NCI-H2171 (cell line): Measurements from ENCODE around the gene EEF2.

Source experiments
- DNase-seq: peaks from one replicate; lab custom pipeline; 2025; lab: John Stamatoyannopoulos, UW

Gene EEF2

DNA sequence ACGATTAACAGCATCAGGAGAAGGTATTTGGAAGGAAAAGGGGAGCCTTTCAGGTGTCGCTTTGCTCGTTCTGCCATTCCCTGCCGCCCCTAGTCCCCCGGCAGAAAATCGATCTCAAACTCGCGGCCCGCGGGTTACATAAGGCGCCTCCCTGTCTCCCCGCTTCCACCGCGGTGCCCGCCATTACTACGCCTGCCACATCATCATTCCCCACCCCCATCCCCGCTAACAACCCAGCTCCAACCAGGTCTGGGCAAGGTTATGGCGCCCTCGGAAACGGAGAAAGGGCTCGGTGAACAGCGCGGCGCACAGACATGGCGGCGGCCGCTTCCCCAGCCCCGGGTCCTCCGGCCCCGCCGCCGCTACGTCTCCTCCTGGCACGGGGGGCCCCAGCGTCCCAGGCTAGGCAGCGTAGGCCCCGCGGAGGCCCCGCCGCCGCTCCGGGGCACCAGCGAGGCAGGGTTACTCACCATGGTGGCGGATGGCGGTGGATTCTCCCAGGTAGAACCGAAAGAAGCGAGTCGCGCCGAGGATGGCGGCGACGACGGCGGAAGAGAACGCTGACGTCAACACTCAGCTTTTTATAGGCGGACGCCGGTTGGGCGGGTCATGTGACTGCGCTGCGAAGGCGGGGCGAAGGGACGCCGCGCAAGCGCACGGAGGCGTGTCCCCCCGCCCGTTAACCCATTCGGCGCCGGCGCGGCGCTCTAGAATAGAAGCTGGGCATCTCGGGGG lies at the start of gene EEF2:
EEF2 (minus strand) TSS at position 556 of the 735 bp plus-strand sequence; CDS start at position 473, 83 bp downstream.
- DNase-seq = peak; percentile 94

GRCh38 chr19:4034048-4035017 lies 49.1 kb upstream of the EEF2 start:
- no peak for DNase-seq

- DNase-seq = no peak
Measured at GRCh38 chr19:4033028-4033956, 48.0 kb upstream of the EEF2 start.

DNA sequence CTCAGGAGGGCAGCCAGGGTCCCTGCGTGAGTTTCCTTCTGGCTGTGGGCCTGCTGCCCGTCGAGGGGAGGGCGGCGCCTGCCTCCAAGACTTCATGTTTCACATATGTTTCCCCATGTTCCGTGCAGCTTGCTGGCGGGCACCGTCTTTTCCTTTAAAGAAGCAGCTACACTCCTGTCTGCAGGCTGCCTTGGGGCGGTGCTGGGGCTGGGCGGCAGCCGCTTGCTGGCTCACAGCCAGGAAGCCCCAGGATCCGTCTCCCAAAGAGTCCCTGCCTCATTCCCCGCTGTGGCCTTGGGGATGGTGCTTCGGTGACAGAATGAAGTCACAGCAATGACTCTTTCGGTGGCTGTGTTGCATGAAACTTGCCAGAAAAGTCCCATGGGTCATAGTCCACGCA lies 47.2 kb upstream of the EEF2 start:
- no peak for DNase-seq

GRCh38 chr19:4031420-4031819 lies 46.2 kb upstream of the EEF2 start:
- no peak for DNase-seq

- DNase-seq = no peak
Measured at GRCh38 chr19:4030981-4031380, 45.7 kb upstream of the EEF2 start.

DNA sequence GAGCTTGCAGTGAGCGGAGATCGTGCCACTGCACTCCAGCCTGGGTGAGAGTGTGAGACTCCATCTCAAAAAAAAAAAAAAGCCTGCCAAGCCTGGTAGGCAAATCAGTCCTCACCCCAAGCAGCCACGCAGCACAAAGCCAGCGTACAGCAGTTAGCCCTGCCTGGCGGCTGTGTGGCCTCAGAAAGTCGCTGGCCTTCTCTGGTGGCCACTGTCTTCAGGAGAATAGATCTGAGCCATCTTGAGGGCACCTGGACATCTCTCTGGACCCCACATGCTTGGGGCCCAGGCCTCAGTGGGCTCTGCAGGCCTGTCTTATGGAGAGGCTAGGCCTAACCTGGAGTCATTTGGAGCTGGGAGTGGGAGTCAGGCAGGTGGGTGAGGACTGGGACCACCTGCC lies 45.3 kb upstream of the EEF2 start:
- no peak for DNase-seq

DNA sequence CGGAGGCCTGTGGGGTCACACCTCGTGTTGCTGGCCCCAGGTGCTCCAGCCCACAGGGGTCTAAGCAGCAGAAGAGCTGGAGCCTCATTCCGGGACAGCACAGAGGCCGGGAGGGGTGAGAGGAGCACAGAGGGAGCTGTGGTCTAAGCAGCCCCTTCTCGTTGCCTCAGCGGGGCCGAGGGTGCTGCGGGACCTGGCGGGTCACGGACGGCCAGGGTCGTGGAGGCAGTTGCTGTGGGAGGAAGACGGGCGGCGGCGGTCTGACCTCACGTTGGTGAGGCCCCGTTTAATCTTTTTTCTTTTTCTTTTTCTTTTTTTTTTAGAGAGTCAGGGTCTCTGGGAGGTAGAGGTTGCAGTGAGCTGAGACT lies 44.0 kb upstream of the EEF2 start:
- DNase-seq = no peak

DNA sequence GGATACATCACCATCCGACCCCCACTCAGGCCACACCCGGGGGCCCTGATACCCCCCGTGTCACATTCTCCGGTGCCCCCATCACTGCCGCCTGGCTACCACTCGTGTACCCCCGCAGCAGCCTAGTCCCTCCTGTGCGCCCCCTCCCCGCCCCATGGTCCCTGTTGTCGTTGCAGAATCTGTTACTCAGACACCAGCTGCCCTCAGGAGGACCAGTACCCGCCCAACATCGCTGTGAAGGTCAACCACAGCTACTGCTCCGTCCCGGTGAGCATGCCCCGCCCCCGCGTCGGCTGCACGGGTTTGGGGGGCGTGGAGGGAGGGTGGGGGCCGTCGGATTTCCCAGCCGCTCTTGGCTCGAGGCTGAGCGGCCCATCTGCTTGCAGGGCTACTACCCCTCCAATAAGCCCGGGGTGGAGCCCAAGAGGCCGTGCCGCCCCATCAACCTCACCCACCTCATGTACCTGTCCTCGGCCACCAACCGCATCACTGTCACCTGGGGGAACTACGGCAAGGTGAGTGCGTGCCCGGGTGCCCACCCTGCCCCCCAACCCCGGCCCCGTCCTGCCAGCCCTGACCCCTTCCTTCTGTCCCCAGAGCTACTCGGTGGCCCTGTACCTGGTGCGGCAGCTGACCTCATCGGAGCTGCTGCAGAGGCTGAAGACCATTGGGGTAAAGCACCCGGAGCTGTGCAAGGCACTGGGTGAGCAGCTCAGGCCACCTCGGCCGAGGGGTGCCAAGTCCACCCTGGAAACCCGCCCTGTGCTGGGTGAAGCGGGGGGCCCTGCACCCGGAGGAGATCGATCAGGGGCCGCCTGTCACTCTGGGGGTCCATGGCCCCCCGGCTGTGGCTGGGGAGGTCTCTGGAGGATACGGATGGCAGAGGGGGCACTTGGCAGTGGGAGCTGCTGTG lies 43.3 kb upstream of the EEF2 start:
- DNase-seq = no peak

GRCh38 chr19:4027146-4027545 lies 41.9 kb upstream of the EEF2 start:
- DNase-seq = no peak

- no peak for DNase-seq
Measured at GRCh38 chr19:4025317-4025716, 40.1 kb upstream of the EEF2 start.

DNA sequence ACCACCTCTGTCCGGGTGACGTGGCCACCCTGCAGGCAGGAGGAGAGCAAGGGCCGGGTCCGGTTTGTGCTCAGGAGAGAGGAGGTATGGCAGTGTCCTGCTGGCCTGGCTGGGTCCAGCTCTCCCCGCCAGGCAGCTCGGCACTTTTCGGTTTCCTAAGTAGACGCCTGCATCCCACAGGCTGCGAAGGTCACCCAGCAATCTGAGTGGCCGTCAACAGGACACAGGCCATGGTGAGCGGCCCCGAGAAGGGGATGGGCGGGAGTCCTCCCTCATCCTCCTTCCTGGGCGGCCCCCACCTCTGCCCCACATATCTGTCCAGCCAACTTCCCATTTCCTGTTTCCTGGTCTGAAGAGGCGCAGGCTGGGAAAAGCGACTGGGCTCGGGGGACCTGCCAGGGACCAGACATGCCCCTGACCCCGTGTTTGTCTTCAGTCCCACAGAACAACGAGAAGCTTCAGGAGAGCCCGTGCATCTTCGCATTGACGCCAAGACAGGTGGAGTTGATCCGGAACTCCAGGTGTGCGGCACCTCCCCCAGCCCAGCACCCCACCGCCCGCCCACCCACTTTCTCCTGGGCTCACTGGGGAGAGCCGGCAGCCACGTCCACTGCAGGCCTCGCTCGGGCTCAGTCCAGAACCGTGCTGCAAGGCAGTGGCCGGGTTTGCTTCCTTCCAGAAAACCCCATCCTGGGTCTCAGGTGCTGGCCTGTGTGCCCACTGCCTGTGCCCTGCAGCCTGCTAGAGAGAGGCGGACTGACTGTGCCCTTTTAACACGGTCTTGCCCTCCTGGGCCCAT lies 38.5 kb upstream of the EEF2 start:
- no peak for DNase-seq

DNA sequence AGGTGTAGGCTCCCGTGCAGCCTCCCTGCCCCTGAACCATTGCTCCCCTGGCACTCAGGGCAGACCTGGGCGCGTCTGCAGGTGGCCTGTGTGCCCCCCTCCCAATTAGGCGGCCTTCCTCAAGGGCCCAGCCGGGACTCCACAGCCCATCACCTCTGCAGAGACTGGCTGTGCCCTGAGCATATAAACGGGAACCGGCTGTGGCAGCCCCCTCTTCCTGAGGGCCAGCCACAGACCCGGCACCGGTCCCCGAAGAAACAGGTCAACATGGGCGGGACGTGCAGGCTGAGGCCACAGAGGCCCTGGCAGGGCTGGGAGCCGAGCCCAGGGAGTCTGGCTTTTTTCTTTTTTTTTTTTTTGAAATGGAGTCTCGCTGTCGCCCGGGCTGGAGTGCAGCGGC lies 34.3 kb upstream of the EEF2 start:
- DNase-seq = no peak

GRCh38 chr19:4018775-4019504 lies 33.7 kb upstream of the EEF2 start:
- DNase-seq = no peak

DNA sequence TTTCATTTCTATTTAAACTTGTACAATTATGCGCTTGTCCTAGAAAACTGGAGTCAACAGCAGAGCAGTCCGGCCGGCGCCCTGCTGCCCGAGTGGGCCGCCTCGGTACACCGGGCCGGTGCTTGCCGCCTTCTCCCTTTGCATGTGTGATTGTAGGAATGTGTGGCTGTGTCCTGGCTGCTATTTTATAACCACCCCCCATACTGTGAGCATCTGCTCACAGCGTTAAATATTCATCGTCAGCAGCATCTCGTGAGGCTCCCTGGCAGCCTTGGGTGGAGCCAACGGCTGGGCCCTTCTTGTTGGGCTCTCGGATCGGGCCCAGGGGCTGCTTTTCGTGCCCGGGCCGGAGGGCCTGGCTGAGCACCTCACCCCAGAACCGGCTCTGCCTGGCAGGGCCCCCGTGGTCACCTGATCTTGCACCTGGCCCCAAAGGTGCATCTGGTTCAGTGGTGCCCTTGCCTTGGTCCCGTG lies 32.9 kb upstream of the EEF2 start:
- DNase-seq = no peak

- DNase-seq = no peak
Measured at GRCh38 chr19:4016903-4017638, 31.8 kb upstream of the EEF2 start.

DNA sequence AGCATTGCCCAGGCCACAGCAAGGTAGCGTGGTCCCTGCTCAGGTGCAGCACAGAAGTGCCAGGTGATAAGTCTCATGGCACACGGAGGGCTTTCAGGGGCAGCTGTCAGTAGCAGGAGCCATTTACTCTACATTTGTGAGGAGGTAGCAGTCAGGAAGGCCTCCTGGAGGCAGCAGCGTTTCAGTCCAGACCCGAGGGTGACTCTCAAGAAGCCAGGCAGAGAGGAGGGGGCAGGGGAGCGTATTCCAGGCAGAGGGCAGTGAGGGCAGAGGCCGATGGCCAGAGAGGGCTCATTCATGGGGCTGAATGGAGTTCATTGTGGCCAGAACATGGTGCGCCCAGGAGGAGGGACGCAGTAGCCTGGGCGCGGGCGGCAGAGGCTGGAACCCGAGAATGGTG lies 31.2 kb upstream of the EEF2 start:
- no peak for DNase-seq

DNA sequence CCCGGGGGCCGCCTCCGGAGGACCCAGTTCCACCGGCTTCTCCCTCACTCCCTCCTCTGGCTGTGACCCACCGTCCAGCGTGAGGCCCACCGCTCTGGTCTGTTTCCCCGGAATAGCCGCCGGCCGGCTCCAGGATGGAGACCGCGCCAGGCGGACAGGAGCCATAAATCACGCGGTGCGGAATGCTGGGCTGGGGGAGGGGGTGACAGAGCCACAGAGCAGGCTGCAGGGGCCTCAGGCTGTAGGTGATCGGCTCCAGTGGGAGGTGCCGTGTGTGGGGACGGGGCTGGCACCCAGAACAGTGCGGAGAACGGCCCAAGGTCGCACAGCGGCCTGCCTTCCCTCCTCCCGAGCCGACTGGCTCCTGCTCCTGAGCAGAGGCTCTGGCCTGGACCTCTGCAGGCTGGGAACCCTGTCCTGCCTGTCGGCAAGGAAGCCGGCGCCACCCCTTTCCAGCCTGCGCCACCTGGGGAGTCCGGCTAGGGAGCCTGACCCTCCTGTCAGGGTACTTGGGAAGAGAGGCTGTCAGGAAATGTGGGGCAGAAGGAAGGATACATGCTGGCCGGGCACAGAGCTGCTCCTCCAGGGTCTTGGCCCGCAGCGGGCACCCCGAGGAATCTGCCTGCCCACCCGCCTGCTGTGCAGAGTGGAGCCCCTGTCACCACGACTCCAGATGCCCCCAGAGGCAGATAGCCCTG lies 30.6 kb upstream of the EEF2 start:
- no peak for DNase-seq
